Testis (tissue), 2 donors: ENCODE results near the gene SNX21.

Source experiments
- CTCF ChIP-seq, 3 experiments: fragments of 450-650 bp in 2 of 3; fragments of 200-600 bp in 1 of 3; sonication (generic) in 1 of 3; IDR thresholded peaks; one replicate each; pipeline ENCODE4 v1.5.1; 2016 to 2019; ENCODE audit warnings: antibody characterized with exemption in 3 of 3, mild to moderate bottlenecking in 2 of 3, moderate library complexity in 1 of 3
- POLR2A ChIP-seq: fragments of 450-650 bp; IDR thresholded peaks from one replicate; pipeline ENCODE4 v1.6.1; 2017; ENCODE audit warnings: antibody characterized with exemption, mild to moderate bottlenecking, moderate library complexity

- TF ChIP-seq POLR2A (no peak), CTCF (IDR thresholded peaks at IDR 0.05) (no peak)
Measured at GRCh38 chr20:45843506-45843905, 9.9 kb downstream of the SNX21 start.
